ENCODE data around the gene TACR2. TPM values are rescaled to one million over a fixed set of nuclear protein-coding genes. Genes with fewer than 3 reads are reported as not detected.

The TACR2 gene
- total and polyA plus RNA-seq, 7 donors = 6.0 to 184 (median 162) TPM; not detected in 1

- no peak overlapping the region for H3K4me3 ChIP-seq
- H3K36me3 ChIP-seq = peaks cover 21 to 78% (median 37%) of the 10 kb centered on the region in 4 donors
- no peaks in the 10 kb centered on the region for H3K27me3 ChIP-seq
- H3K9me3 ChIP-seq = no peaks in the 10 kb centered on the region
- DNase-seq = no peak
- H3K27ac ChIP-seq = no peak overlapping the region
- peaks cover 0 to 15% (median 6%) of the 10 kb centered on the region in 4 donors for H3K4me1 ChIP-seq
- 77 to 92% methylated on average over 4 of the region's 4 CpGs for WGBS, 2 donors
- intact Hi-C loops (cut with DNase I) = no loop called here
- TF ChIP-seq EP300 (IDR thresholded peaks at IDR 0.05) (no peak), CTCF (IDR thresholded peaks at IDR 0.05) (no peak), POLR2A (IDR thresholded peaks at IDR 0.05) (no peak), POLR2AphosphoS5 (IDR thresholded peaks at IDR 0.05) (no peak)
These were observed 49.2 kb downstream of the TACR2 start for GRCh38 chr10:69367469-69367868.

DNA sequence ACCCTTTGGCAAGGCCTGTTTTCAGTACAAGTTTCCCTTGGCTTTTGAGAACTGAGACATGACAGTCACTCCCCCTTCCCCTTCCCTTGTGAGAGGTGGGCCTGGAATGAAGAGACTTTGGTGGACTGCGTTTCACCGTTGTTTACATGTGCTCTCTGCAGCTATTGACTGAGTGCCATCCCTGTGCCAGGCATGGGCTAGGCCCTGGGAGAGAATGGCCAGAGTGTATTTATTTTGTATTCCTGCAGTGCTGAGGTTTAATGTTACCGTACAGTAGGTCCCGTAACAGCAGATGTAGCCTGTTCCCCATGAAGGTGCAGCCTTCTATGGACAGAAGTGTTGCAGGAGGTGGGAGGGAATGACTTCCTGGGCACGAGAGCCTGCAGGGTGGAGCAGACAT lies 50.0 kb downstream of the TACR2 start:
- peaks cover 21 to 74% (median 37%) of the 10 kb centered on the region in 4 donors for H3K36me3 ChIP-seq
- no peak overlapping the region for H3K4me3 ChIP-seq
- H3K4me1 ChIP-seq = peaks cover 0 to 19% (median 12%) of the 10 kb centered on the region in 4 donors
- H3K27ac ChIP-seq = no peak overlapping the region
- H3K27me3 ChIP-seq = no peaks in the 10 kb centered on the region
- 94 to 97% methylated on average over 5 of the region's 5 CpGs for WGBS, 2 donors
- no peaks in the 10 kb centered on the region for H3K9me3 ChIP-seq
- TF ChIP-seq EP300 (IDR thresholded peaks at IDR 0.05) = no peak
- no peak for TF ChIP-seq CTCF (IDR thresholded peaks at IDR 0.05)
- TF ChIP-seq POLR2AphosphoS5 (IDR thresholded peaks at IDR 0.05) = no peak
- no peak for TF ChIP-seq POLR2A (IDR thresholded peaks at IDR 0.05)
- DNase-seq = no peak
- intact Hi-C loops (cut with DNase I) = no loop called here

GRCh38 chr10:69364232-69364940 lies 52.3 kb downstream of the TACR2 start:
- DNase-seq = no peak
- peaks cover 0 to 43% (median 34%) of the 10 kb centered on the region in 4 donors for H3K4me1 ChIP-seq
- intact Hi-C loops (cut with DNase I) = loop anchor here (5.0 kb wide), 1 partner anchor 47 kb away; no protein-coding TSS in a partner anchor
- TF ChIP-seq CTCF (IDR thresholded peaks at IDR 0.05) (no peak), POLR2A (IDR thresholded peaks at IDR 0.05) (no peak), EP300 (IDR thresholded peaks at IDR 0.05) (no peak), POLR2AphosphoS5 (IDR thresholded peaks at IDR 0.05) (no peak)
- peaks cover 11 to 50% (median 23%) of the 10 kb centered on the region in 4 donors for H3K36me3 ChIP-seq
- 94% methylated on average over 9 of the region's 9 CpGs for WGBS, 2 donors
- no peaks in the 10 kb centered on the region for H3K9me3 ChIP-seq
- no peaks in the 10 kb centered on the region for H3K27me3 ChIP-seq
- H3K27ac ChIP-seq = no peak overlapping the region
- H3K4me3 ChIP-seq = no peak overlapping the region

DNA sequence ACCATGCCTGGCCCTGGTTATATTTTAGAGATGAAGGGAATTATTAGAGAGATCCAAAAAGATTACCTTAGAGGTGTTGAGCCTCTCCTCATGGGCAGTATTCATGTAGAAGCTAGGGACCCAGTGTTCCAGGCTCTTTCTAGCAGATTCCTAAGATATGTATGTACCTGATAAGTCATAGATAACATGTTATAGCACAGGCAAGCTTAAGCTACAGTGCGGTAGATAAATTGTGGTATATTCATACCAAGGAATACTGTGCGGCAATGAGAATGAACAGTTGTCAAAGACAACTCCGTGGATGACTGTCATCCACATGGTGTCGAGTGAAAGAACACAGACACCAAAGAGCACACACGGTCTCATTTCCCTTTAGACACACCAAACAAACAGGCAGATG lies 53.1 kb downstream of the TACR2 start:
- intact Hi-C loops (cut with DNase I) = loop anchor here (5.0 kb wide), 1 partner anchor 46 kb away; no protein-coding TSS in a partner anchor
- Histone ChIP-seq H3K27ac (no peak overlapping the region), H3K4me3 (no peak overlapping the region), H3K36me3 (peaks cover 5 to 43% (median 16%) of the 10 kb centered on the region in 4 donors), H3K4me1 (peaks cover 0 to 50% (median 42%) of the 10 kb centered on the region in 4 donors), H3K27me3 (no peaks in the 10 kb centered on the region), H3K9me3 (no peaks in the 10 kb centered on the region)
- TF ChIP-seq POLR2A (IDR thresholded peaks at IDR 0.05) = no peak
- no peak for TF ChIP-seq CTCF (IDR thresholded peaks at IDR 0.05)
- TF ChIP-seq POLR2AphosphoS5 (IDR thresholded peaks at IDR 0.05) = no peak
- no peak for TF ChIP-seq EP300 (IDR thresholded peaks at IDR 0.05)
- DNase-seq = no peak
- 88 to 94% methylated on average over 5 of the region's 5 CpGs for WGBS, 2 donors

Data from sigmoid colon (tissue), 7 donors.